ENCODE measurements around the gene CARD11.

GRCh38 chr7:3055626-3056025 lies 12.0 kb upstream of the CARD11 start:
- TF ChIP-seq, protein P1, sequence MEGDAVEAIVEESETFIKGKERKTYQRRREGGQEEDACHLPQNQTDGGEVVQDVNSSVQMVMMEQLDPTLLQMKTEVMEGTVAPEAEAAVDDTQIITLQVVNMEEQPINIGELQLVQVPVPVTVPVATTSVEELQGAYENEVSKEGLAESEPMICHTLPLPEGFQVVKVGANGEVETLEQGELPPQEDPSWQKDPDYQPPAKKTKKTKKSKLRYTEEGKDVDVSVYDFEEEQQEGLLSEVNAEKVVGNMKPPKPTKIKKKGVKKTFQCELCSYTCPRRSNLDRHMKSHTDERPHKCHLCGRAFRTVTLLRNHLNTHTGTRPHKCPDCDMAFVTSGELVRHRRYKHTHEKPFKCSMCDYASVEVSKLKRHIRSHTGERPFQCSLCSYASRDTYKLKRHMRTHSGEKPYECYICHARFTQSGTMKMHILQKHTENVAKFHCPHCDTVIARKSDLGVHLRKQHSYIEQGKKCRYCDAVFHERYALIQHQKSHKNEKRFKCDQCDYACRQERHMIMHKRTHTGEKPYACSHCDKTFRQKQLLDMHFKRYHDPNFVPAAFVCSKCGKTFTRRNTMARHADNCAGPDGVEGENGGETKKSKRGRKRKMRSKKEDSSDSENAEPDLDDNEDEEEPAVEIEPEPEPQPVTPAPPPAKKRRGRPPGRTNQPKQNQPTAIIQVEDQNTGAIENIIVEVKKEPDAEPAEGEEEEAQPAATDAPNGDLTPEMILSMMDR (IDR thresholded peaks at IDR 0.05): no peak
- TF ChIP-seq POLR2A (IDR thresholded peaks at IDR 0.05) (no peak), POLR2AphosphoS5 (IDR thresholded peaks at IDR 0.05) (no peak)
